C1 segment of cervical spinal cord (tissue), 14 donors: ENCODE data around the gene OR2AJ1.

Experiments
- DNase-seq, 14 donors: peaks; one replicate each; lab custom pipeline; 2025; lab: John Stamatoyannopoulos, UW

Gene OR2AJ1, protein sequence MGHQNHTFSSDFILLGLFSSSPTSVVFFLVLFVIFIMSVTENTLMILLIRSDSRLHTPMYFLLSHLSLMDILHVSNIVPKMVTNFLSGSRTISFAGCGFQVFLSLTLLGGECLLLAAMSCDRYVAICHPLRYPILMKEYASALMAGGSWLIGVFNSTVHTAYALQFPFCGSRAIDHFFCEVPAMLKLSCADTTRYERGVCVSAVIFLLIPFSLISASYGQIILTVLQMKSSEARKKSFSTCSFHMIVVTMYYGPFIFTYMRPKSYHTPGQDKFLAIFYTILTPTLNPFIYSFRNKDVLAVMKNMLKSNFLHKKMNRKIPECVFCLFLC

DNA sequence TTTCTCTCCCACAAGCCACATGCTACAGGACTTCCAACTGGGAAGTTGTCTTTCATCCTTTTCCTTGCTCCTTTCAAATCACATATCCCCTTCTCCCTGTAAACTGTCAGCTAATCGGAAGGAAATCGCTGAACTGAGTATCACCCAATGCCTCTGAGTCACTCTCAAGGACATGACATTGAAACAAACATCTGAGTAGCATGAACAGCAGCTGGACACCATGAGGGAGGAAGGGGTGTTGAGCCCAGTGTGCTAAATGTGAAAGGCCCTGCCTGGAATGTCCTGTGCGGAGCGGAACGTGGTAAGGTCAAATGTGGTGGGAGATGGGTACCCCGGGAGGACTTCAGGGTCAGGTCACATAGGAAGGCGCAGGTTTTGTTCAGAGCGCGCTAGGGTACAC lies at the start of gene OR2AJ1:
OR2AJ1 (plus strand) TSS at position 22 of the 400 bp plus-strand sequence. CDS start 8,880 bp downstream, outside the sequence.
- no peak for DNase-seq

DNA sequence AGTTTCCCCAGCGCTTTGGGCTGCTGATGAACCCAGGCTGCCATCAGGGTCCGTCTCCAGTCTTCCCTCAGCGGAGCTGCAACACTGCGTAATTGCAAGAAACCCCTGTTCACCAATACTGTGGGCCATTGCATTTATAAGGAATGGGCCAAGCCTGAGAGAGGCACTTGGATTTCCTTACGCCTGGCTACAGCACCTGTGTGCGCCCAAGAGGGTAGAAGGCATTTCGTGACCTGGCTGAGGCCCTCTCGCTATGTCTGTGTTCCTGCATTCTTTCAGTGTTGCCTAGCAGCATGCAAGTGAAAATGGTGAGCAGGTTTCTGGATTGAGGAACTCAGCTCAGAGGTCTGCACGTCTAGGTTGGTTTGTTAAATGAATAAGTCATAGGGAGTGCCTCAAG lies 41.3 kb upstream of the OR2AJ1 start:
- DNase-seq, result no peak

DNA sequence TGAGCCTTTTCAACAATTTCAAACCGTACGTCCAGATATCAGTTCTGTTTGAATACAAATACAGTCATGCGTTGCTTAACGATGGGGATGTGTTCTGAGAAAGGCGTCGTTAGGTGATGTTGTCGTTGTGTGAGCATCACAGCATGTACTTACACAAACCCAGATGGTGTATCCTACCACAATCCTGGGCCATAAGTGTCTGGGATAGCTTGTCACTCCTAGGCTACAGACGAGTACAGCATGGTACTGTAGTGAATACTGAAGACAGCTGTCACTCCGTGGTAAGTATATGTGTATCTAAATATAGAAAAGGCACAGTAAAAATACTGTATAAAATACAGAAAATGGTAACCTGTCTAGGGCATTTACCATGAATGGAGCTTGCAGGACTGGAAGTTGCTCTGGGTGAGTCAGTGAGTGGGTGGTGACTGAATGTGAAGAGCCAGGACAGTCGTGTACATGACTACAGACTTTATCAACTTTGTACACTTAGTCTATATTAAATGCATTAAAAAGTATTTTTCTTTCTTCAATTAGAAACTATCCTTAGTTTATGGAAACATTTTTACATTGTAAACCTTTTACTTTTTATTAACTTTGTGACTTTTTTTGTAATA lies 39.8 kb upstream of the OR2AJ1 start:
- no peak for DNase-seq

DNA sequence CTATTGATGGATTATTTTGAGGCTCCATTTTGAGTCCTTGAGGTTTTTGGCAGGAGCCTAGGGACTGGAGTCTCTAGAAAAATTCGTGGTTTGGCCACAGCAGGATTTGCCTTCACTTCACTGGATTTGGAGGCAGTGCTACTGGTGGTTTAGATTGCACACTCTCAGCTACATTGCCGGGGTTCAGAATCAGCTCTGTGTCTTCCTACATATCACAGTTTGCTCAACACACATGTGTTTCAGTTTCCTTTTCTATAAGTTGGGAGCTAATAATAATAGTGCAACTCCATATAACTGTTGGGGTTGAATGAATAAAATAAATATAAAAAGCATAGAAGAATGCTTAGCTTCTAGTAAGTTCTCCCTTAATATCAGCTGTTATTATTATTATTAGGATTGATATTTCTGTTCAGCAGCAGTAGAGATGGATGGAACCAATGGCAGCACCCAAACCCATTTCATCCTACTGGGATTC lies 29.5 kb upstream of the OR2AJ1 start, which contains the start of gene OR2W3:
OR2W3 (plus strand) TSS at position 425 of the 475 bp plus-strand sequence; CDS start at position 425, 0 bp downstream.
- no peak for DNase-seq

DNA sequence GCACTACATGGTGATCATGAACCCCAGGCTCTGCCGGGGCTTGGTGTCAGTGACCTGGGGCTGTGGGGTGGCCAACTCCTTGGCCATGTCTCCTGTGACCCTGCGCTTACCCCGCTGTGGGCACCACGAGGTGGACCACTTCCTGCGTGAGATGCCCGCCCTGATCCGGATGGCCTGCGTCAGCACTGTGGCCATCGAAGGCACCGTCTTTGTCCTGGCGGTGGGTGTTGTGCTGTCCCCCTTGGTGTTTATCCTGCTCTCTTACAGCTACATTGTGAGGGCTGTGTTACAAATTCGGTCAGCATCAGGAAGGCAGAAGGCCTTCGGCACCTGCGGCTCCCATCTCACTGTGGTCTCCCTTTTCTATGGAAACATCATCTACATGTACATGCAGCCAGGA lies 28.7 kb upstream of the OR2AJ1 start:
- DNase-seq, result no peak

DNA sequence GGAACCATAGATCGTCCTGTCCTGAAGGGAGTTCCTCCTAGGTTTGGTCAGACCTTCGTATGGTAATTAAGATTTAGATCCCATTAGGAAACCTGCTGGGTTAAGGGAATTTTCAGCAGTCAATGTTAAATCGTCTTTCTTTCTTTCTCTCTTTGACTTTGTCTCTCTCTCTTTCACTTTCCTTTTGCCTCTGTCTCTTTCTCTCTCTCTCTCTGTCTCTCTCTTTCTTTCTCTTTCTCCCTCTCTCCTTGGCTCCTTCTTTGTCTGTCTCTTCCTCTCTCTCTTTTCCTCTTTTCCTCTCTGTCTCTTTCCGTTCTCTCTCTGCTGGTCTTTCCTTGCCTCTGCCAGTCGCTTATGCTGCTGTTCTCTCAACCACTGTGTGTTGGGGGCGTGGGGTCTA lies 20.6 kb upstream of the OR2AJ1 start:
- no peak for DNase-seq

DNA sequence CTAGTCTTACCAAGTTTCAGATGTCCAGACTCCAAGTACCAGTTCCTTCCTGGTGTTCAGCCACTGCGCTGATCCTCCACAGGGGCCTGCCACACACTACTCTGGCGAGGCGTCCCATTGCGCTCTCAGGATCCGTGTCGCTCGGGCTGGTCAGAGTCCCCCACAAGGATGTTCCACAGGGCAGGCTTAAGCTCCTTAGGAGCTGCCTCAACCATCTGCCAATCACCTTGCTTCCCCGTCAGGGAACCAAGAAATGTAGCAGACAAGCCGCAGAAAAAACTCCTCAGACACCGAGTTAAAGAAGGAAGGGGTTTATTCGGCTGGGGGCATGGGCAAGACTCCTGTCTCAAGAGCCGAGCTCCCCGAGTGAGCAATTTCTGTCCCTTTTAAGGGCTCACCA lies 19.5 kb upstream of the OR2AJ1 start:
- no peak for DNase-seq

DNA sequence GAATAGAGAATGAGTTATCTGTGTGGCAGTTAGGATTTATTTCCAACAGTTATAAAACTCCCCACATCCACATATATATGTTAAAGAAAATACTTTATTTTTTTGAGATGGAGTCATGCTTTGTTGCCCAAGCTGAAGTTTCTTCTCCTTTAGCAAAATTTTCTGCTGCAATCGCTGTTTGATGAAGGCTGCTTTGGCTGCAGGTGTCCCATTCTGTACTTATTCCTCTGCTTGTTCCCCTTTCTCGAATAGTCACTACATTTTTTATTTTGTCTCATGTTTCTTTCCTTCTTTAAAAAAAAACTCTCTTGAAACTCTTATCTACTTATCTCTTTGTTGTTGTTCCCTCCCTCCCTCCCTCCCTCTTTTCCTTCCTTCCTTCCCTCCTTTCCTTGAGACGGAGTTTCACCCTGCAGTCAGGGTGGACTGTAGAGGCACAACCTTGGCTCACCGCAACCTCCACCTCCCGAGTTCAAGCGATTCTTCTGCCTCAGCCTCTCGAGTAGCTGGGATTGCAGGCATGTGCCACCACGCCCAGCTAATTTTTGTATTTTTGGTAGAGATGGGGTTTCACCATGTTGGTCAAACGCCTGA lies 18.7 kb upstream of the OR2AJ1 start:
- DNase-seq, result no peak

DNA sequence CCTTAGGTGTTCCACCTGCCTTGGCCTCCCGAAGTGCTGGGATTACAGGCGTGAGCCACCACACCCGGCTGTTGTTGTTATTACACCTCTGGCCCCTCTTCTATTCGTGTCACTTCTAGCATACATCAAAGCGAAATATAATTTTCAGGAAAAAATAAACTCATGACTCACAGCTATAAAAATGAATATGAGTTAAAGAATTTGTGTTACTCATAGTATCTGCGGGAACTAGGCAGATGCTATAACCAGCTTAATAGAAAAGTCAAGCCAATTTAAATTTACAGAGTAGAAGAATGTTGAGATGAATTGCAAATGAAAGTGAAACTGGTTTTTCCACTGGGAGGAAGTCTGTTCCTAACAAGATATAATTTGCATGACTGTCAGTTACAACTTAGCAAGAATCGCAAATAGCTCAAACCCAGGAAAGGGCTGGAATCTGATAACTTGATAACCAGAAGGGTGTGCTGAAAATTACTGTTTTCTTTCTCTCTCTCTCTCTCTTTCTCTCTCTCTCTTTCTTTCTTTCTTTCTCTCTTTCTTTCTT lies 18.1 kb upstream of the OR2AJ1 start:
- DNase-seq, result no peak

DNA sequence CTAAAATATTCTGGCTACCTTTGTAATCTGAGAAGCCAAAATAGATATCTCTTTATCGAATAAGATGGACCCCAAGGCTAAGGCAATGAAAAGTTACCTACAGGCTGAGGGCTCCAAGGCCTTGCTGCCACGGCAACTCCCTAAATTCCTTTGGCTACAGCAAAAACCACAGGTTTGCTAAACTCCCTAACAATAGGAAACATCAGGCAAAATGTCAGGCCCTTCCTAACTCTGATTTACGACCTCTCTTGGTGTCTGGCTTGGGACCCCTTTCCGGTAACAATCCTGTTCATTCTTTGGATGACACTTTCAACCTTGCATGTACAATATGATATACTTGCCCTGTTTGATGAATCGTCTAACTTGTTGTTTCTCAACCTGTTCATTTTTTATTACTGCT lies 15.9 kb upstream of the OR2AJ1 start:
- no peak for DNase-seq

DNA sequence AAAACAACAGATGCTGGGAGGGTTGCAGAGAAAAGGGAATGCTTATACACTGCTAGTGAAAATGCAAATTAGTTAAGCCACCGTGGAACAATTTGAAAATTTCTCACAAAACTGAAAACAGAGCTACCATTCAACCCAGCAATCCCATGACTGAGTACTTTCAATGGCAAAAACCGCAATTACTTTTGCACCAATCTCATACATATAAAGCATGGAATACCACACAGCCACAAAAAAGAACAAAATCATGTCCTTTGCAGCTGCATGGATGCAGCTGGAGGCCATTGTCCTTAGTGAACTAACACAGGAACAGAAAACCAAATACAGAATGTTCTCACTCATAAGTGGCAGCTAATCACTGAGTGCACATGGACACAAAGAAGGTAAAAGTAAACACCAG lies 10.9 kb upstream of the OR2AJ1 start:
- DNase-seq, result no peak

DNA sequence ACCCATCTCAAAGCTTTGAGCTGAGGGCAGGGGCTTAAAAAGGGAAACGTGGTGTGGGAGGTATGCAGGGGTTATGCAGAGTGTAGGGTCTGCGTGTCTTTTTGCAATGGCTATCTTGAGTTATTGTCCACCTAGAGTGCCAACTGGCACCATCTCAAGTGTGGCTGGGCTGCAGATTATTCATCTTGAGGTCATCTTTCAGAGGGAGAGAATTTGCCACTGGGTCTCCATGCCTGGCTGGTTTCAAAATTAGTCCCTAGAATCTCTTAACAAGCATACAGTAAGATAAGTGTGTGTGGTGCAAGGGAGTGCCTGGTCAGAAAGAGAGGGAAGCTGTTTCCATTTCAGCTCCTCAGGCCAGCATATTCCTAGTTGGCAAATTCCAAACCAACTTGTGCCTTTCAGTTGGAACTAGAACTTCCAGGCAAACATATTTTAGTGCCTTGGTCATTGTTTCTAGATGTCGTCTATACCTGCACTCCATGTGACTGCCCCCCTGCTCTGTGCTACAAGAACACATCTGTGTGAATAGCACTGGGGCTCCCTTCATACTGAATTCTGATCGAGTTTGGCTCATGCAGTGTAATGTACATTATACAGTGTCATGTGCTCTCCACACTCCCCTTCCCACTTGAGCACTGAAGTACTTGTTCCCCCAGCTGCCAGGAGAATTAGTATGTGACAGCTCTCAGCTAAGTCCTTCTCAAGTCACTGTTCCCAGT lies 9.6 kb upstream of the OR2AJ1 start:
- no peak for DNase-seq

DNA sequence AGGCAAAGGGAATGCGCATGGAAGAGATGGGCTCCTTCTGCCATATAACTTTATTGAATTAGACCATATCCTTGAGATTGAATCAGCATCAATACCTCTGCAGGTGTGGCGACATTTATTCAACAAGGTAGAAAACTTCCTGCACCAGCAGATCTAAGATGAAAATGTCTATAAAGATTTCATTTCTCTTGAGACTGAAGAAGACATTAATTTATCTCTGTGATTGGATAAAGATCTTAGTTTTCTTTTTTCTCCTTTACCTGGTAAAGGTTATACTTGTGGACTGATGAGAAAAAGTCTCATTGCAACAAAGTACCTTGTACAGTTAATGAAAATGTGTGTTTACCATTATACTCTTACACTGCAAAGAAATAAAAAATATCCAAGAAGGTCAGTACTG lies 4.7 kb upstream of the OR2AJ1 start, which contains the start of gene OR2T8:
OR2T8 (plus strand) TSS at position 301 of the 400 bp plus-strand sequence. CDS start 766 bp downstream, outside the sequence.
- DNase-seq, result no peak

DNA sequence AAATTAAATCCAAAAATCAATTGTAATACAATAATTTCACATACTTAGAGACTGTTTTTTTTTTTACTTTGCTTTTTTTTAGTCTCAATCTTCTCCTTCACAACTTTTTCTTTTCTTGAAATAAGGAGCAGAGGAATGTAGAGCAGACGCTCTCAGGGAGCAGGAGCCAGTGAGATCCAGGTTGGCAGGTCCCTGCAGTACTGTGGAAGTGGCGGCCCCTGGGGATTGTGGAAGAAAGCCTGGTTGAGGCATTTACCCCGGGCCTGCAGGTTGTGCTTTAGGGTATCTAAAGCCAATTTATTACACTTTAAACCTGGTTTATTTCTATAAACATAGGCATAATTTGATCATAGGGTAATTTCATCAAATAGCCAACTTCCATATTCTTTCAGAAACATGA lies 748 bp upstream of the OR2AJ1 start:
- DNase-seq, result no peak

DNA sequence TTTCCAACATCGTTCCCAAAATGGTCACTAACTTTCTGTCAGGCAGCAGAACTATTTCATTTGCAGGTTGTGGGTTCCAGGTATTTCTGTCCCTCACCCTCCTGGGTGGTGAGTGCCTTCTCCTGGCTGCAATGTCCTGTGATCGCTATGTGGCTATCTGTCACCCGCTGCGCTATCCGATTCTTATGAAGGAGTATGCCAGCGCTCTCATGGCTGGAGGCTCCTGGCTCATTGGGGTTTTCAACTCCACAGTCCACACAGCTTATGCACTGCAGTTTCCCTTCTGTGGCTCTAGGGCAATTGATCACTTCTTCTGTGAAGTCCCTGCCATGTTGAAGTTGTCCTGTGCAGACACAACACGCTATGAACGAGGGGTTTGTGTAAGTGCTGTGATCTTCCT lies 9.3 kb downstream of the OR2AJ1 start:
- DNase-seq, result no peak

DNA sequence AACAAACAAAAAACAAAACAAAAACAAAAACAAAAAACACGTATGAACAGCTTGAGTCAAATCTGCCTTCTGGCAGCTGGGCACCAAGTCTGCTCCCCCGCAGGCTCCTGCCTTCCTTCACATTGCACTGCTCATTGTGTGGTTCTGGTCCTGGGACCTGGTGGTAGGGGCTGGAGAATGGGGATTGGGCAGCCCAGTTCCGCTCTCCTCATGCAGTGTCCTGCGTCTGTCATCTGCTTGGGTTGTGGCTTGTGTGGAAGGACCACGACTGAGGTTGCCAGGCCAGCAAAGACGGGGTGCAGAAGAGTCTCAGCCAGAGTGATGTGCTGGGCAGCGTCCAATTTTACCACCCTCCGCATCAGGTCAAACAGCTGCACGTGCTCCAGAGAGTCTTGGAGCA lies 11.1 kb downstream of the OR2AJ1 start:
- no peak for DNase-seq

DNA sequence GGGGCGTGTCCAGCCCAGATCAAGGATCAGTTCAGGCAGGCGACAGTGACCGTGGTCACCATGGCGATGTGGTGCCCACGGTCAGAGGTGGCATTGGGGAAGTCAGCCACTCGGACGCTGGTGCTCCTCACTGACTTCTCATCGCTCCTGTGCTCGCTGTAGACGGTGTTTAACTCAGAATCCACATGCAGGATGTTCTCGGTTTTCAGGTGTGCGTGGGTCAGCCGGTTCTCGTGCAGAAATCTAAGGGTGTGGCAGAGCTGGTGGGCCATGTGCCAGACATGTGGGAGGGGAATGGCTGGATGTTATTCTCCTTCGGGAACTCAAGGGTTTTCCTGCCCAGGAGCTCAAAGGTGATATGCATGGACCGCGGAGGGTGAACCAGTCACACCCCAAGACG lies 11.7 kb downstream of the OR2AJ1 start:
- no peak for DNase-seq

DNA sequence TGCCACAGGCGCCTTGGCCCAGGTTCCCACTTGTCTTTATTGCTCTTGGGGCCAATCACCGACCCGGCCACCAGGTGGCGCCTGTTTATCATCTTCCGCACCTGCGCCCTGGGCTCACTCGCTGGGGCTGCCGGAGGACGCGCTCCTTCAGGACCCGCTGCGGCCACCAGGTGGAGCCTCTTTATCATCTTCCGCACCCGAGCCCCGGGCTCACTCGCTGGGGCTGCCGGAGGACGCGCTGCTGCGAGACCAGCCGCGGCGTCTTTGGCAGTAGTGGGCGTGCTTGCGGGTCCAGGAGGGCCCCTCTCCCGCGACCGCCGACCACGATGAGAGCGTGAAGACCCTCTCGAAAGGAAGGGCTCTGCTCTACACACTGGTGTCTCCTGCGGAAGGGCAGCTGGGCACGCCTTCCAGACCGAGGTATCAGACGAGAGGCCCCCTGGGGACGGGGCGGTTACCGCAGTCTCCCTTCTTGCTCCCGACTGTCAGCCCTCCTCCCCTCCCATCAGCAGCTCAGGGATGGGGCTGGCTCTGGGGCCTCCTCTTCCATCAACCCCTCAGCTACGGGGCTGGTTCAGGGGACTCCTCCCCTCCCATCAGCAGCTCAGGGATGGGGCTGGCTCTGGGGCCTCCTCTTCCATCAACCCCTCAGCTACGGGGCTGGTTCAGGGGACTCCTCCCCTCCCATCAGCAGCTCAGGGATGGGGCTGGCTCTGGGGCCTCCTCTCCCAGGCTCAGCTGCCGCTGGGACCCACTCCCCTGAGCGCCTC lies 12.5 kb downstream of the OR2AJ1 start:
- peak in 11 of 14 donors; percentile 1 to 79 (median 59) for DNase-seq

DNA sequence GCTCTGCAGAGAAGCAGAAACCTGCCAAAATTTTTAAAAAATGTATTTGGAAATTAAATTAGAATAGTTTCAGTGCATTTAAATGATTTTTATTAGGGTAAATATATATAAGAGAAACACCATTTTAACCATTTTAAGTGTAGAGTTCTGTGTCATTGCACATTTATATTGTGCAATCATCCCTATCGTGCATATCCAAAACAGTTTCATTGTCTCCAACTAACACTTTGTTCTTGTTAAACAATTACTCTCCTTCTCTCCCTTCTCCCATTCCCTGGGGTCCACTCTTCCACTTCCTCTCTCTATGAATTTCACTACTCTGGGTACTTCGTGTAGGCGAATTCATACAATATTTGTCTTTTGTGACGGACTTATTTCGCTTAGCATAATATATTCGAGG lies 17.9 kb downstream of the OR2AJ1 start:
- DNase-seq, result no peak

DNA sequence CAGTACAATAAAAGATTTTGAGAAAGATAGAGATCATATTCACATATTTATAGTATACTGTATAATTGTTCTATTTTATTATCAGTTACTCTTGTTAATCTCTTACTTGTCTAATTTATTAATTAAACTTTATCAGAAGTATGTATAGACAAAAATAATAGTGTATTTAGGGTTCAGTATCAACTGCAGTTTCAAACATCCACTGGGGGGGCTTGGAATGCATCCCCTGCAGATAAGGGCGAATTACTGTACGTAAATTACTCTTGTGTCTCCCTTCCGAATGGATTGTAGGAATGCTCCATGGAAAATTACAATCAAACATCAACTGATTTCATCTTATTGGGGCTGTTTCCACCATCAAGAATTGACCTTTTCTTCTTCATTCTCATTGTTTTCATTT lies 23.9 kb downstream of the OR2AJ1 start, which contains the start of gene OR2L8:
OR2L8 (plus strand) TSS at position 301 of the 400 bp plus-strand sequence; CDS start at position 301, 0 bp downstream.
- DNase-seq, result no peak

DNA sequence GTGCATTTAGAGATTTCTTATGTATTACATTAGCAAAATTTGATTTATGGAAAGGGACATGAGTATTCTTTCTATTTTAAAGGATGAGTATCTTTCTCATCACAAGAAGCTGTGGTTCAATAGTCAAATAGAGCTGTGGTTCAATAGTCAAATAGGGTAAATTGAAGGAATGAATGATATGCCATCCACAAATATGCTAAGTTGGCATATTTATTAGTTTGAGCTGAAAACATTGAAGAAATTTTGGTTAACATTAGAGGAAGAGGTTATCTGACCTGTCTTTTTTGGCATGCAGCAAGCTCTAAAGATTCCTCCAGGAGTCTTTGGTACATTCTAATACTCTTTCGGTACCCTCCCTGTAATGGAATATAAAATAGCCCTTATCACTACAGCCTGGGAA lies 28.7 kb downstream of the OR2AJ1 start:
- DNase-seq, result no peak
